GM23338 (cell line): ENCODE data around the gene CHRM4.

ENCODE experiments used
- NANOG ChIP-seq: IDR thresholded peaks from 2 replicates; pipeline ENCODE4 v1.6.1; 2016; ENCODE audit warnings: antibody characterized with exemption, borderline replicate concordance
- TF ChIP-seq, protein P1 (sequence below), 2 experiments: fragments of 200-600 bp in 1 of 2; sonication (generic) in 1 of 2; conservative IDR thresholded peaks; 2 replicates each; pipeline versions ENCODE4 v1.5.1 to v1.6.1; 2016 to 2017; ENCODE audit warnings: antibody characterized with exemption in 2 of 2, low read depth in 2 of 2, mild to moderate bottlenecking in 2 of 2, moderate library complexity in 1 of 2

- TF ChIP-seq, protein P1, sequence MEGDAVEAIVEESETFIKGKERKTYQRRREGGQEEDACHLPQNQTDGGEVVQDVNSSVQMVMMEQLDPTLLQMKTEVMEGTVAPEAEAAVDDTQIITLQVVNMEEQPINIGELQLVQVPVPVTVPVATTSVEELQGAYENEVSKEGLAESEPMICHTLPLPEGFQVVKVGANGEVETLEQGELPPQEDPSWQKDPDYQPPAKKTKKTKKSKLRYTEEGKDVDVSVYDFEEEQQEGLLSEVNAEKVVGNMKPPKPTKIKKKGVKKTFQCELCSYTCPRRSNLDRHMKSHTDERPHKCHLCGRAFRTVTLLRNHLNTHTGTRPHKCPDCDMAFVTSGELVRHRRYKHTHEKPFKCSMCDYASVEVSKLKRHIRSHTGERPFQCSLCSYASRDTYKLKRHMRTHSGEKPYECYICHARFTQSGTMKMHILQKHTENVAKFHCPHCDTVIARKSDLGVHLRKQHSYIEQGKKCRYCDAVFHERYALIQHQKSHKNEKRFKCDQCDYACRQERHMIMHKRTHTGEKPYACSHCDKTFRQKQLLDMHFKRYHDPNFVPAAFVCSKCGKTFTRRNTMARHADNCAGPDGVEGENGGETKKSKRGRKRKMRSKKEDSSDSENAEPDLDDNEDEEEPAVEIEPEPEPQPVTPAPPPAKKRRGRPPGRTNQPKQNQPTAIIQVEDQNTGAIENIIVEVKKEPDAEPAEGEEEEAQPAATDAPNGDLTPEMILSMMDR (conservative IDR thresholded peaks at IDR 0.05; ENCODE audit: low read depth in 2 of 2): no peak
- TF ChIP-seq NANOG: no peak
Observed at GRCh38 chr11:46363031-46363407, 28.6 kb downstream of the CHRM4 start.
